Fibroblast of lung (primary cell): Measurements from ENCODE around the gene SERPIND1. TPM values are rescaled to one million over a fixed set of nuclear protein-coding genes. Genes with fewer than 3 reads are reported as not detected.

Experiments
- DNase-seq, 2 donors: peaks; one replicate each; pipeline versions ENCODE4 v3.0.0 to v3.0.0-alpha.2; 2010; ENCODE audit warnings: low read depth in 2 of 2
- H2AFZ ChIP-seq: 2 replicates; pipeline ENCODE4 v1.5.1; 2012; ENCODE audit warnings: low read length, control low read depth, inconsistent platforms
- H3K27ac ChIP-seq: 2 replicates; pipeline ENCODE4 v1.5.1; 2011; ENCODE audit warnings: low read length, control low read depth; ENCODE audit not compliant: insufficient read depth
- H3K27me3 ChIP-seq: 2 replicates; pipeline ENCODE4 v1.5.1; 2011; ENCODE audit warnings: mild to moderate bottlenecking, low read length; ENCODE audit not compliant: control insufficient read depth, insufficient read depth
- H3K36me3 ChIP-seq: 2 replicates; pipeline ENCODE4 v1.5.1; 2011; ENCODE audit warnings: low read length; ENCODE audit not compliant: control insufficient read depth, insufficient read depth
- H3K4me1 ChIP-seq: 2 replicates; pipeline ENCODE4 v1.5.1; 2011; ENCODE audit warnings: low read length; ENCODE audit not compliant: control insufficient read depth, insufficient read depth; ENCODE audit errors: extremely low read depth
- H3K4me2 ChIP-seq: 2 replicates; pipeline ENCODE4 v1.5.1; 2011; ENCODE audit warnings: low read length, control low read depth; ENCODE audit not compliant: insufficient read depth; ENCODE audit errors: extremely low read depth
- H3K4me3 ChIP-seq, 4 experiments: fragments of 200-600 bp in 1 of 4; sonication (generic) in 1 of 4; replicated peaks in 1 of 4; 2 replicates each; pipeline ENCODE4 v1.5.1; 2011 to 2016; ENCODE audit warnings: low read length in 4 of 4, low read depth in 3 of 4, mild to moderate bottlenecking in 3 of 4, control low read depth in 2 of 4, inconsistent platforms in 1 of 4, mixed read lengths in 1 of 4; ENCODE audit not compliant: insufficient read depth in 1 of 4; ENCODE audit errors: control extremely low read depth in 1 of 4
- H3K79me2 ChIP-seq: 2 replicates; pipeline ENCODE4 v1.5.1; 2012; ENCODE audit warnings: mild to moderate bottlenecking, low read length, inconsistent platforms; ENCODE audit not compliant: control insufficient read depth, insufficient read depth
- H3K9ac ChIP-seq: 2 replicates; pipeline ENCODE4 v1.5.1; 2011; ENCODE audit warnings: mild to moderate bottlenecking, low read length, control low read depth; ENCODE audit not compliant: insufficient read depth
- H3K9me3 ChIP-seq: 2 replicates; pipeline ENCODE4 v1.5.1; 2012; ENCODE audit warnings: low read depth, low read length; ENCODE audit not compliant: control insufficient read depth, insufficient read depth
- H4K20me1 ChIP-seq: 2 replicates; pipeline ENCODE4 v1.5.1; 2011; ENCODE audit warnings: low read length; ENCODE audit not compliant: control insufficient read depth, insufficient read depth; ENCODE audit errors: extremely low read depth
- CTCF ChIP-seq, 2 donors: IDR thresholded peaks in 1 of 2; conservative IDR thresholded peaks in 1 of 2; 1 replicate in 1 of 2; 2 replicates in 1 of 2; pipeline ENCODE4 v1.5.1; 2011 to 2012; ENCODE audit warnings: low read length in 2 of 2, control low read depth in 1 of 2, inconsistent platforms in 1 of 2, low read depth in 1 of 2, mild to moderate bottlenecking in 1 of 2
- EZH2 ChIP-seq: IDR thresholded peaks from 2 replicates; pipeline ENCODE4 v1.5.1; 2012; ENCODE audit warnings: low read length, control low read depth, mild to moderate bottlenecking; ENCODE audit errors: missing control alignments
- polyA plus RNA-seq, 2 donors: library from polyadenylated mRNA; depleted of rRNA in 1 of 2; stranded (reverse) in 1 of 2; unstranded in 1 of 2; fragments of >200 nt; gene quantifications; 2 replicates each; pipeline ENCODE4 v1.2.1, GENCODE V29; 2011 to 2012; ENCODE audit warnings: missing spikeins in 1 of 2
- total RNA-seq: library from RNA; depleted of rRNA; stranded (reverse); fragments of >200 nt; gene quantifications from 2 replicates; pipeline ENCODE4 v1.2.1, GENCODE V29; 2014

Gene SERPIND1
- total and polyA plus RNA-seq, 2 donors (not counting 1 experiment from before 2014, with no cell fraction given) = 0.03 TPM; not detected in 1

GRCh38 chr22:20751185-20751851 is 22.6 kb upstream of the SERPIND1 start:
- H3K27me3 ChIP-seq = no peaks in the 10 kb centered on the region
- no peak overlapping the region for H3K9ac ChIP-seq
- H3K4me3 ChIP-seq = no peak overlapping the region
- H3K4me2 ChIP-seq = no peak overlapping the region
- DNase-seq = peak in 1 of 2 donors; percentile 8
- no peaks in the 10 kb centered on the region for H3K9me3 ChIP-seq
- H3K36me3 ChIP-seq = peaks cover 8% of the 10 kb centered on the region
- H4K20me1 ChIP-seq = no peaks in the 10 kb centered on the region
- no peaks in the 10 kb centered on the region for H3K79me2 ChIP-seq
- H2AFZ ChIP-seq = no peak overlapping the region
- TF ChIP-seq CTCF (conservative IDR thresholded peaks at IDR 0.05 in 1 of 2, IDR thresholded peaks at IDR 0.05 in 1 of 2; ENCODE audit: low read depth in 1 of 2, low read length in 2 of 2) (peak in 1 of 2 donors; percentile 10), EZH2 (no peak)
- peaks cover 9% of the 10 kb centered on the region for H3K4me1 ChIP-seq
- no peak overlapping the region for H3K27ac ChIP-seq

DNA sequence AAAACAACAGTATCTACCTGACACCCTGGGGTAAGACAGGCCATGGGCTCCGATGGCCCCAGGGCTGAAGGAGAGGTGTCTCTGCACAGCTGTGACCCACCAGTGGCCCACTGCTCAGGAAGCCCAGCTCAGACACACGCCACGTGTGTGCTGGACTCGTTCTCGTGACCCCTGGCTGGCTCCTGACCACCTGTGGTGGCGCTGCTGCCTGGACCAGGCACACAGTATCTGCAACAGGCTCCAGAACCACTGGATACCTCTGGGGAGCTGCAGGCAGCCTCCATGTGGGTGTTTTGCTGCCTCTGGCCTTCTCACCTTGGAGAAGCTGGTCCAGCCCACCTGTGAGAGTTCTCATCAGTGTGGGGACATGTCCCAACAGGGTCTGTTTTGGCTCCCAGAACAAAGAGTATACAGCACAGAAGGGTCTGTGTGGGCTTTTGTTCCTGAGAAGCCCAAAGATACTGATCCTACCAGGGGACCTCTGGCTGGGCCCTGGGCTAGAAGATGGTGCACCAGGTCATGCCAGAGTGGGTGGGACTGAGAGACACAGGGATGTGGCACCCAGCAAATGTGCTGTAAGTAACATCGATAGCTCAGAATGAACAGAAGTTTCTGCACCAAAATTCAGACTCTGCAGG is 21.7 kb upstream of the SERPIND1 start:
- no peak overlapping the region for H3K9ac ChIP-seq
- DNase-seq = no peak
- H3K79me2 ChIP-seq = no peaks in the 10 kb centered on the region
- no peak overlapping the region for H3K4me2 ChIP-seq
- H3K36me3 ChIP-seq = peaks cover 4% of the 10 kb centered on the region
- H4K20me1 ChIP-seq = no peaks in the 10 kb centered on the region
- H2AFZ ChIP-seq = no peak overlapping the region
- H3K27me3 ChIP-seq = no peaks in the 10 kb centered on the region
- TF ChIP-seq EZH2 (no peak), CTCF (conservative IDR thresholded peaks at IDR 0.05 in 1 of 2, IDR thresholded peaks at IDR 0.05 in 1 of 2; ENCODE audit: low read depth in 1 of 2, low read length in 2 of 2) (no peak)
- no peaks in the 10 kb centered on the region for H3K9me3 ChIP-seq
- peaks cover 9% of the 10 kb centered on the region for H3K4me1 ChIP-seq
- no peak overlapping the region for H3K27ac ChIP-seq
- no peak overlapping the region for H3K4me3 ChIP-seq

- no peak overlapping the region for H3K27ac ChIP-seq
- DNase-seq = no peak
- H2AFZ ChIP-seq = no peak overlapping the region
- H3K27me3 ChIP-seq = no peaks in the 10 kb centered on the region
- H3K36me3 ChIP-seq = peaks cover 4% of the 10 kb centered on the region
- H3K4me3 ChIP-seq = no peak overlapping the region
- H3K9me3 ChIP-seq = no peaks in the 10 kb centered on the region
- no peaks in the 10 kb centered on the region for H3K79me2 ChIP-seq
- no peak overlapping the region for H3K9ac ChIP-seq
- TF ChIP-seq EZH2 (no peak), CTCF (conservative IDR thresholded peaks at IDR 0.05 in 1 of 2, IDR thresholded peaks at IDR 0.05 in 1 of 2; ENCODE audit: low read depth in 1 of 2, low read length in 2 of 2) (no peak)
- no peaks in the 10 kb centered on the region for H4K20me1 ChIP-seq
- peaks cover 9% of the 10 kb centered on the region for H3K4me1 ChIP-seq
- no peak overlapping the region for H3K4me2 ChIP-seq
Observed at GRCh38 chr22:20752873-20753272, 21.0 kb upstream of the SERPIND1 start.
